PFSK-1 (cell line): ENCODE data around the gene SLAMF1.

Experiments
- FOXP2 ChIP-seq: optimal IDR thresholded peaks from 2 replicates; pipeline ENCODE3; 2011; ENCODE audit warnings: borderline replicate concordance, control low read depth, inconsistent platforms; ENCODE audit not compliant: insufficient read depth; ENCODE audit errors: extremely low read length, extremely low read depth
- POLR2AphosphoS5 ChIP-seq: IDR thresholded peaks from 2 replicates; pipeline ENCODE4 v1.6.1; 2012; ENCODE audit warnings: low read depth, mild to moderate bottlenecking, control low read depth, low read length, moderate library complexity
- SIN3A ChIP-seq: IDR thresholded peaks from 2 replicates; pipeline ENCODE4 v1.6.1; 2012; ENCODE audit warnings: mild to moderate bottlenecking, low read length, moderate library complexity, borderline replicate concordance; ENCODE audit not compliant: insufficient read depth
- TAF1 ChIP-seq: IDR thresholded peaks from 2 replicates; pipeline ENCODE4 v1.6.1; 2012; ENCODE audit warnings: low read length, control low read depth, borderline replicate concordance; ENCODE audit not compliant: insufficient read depth
- TF ChIP-seq, protein P1 (sequence below), 2 experiments: IDR thresholded peaks; 2 replicates each; pipeline versions ENCODE4 v1.6.1 to v1.8.0; 2011 to 2012; ENCODE audit warnings: low read depth in 2 of 2, low read length in 2 of 2, control low read depth in 1 of 2, inconsistent platforms in 1 of 2, mild to moderate bottlenecking in 1 of 2, moderate library complexity in 1 of 2; ENCODE audit not compliant: insufficient read depth in 1 of 2

Gene SLAMF1

DNA sequence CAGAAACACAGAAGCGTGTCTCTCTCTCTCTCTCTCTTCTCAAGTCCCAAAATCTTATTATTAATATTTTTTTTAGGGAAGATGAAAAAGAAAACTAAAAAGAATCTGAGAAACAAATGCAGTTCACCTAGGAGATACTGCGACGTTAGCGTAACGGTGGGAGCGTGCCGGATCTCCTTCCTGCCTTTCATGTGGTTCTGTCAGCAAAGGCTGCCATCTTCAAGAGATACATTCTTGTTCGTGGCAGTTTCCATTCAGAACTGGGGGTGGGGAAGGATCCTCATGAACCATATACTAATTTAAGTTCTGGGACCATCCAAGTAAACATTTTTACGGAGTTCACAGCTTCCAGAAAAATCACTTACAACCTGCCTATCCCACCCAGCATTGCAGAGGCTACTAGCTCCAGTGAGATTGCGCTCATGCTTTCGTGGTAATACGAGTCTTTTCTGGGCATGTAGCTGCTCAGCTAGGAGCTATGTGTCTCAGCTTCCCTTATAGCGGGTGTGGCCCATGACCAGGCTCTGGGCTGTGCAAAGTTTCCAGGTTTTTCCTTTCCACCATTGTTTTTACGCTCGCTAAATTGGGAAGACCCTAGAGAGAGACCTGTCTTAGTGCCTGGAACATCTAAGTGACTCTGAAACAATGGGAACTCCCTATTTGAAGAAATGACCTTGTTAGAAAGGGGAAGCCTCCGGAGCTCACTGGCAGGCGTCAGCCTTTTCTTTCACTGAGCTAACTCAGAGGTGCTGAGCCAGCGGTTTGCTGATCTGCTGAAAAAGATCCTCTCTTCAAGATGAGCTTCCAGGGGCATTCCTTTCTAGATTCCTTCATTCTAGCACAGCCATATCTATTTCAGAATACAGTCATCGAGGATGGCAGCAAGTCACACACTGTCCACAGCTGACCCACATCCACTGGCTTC, 17.3 kb downstream of the SLAMF1 start:
- TF ChIP-seq FOXP2 (no peak), POLR2AphosphoS5 (no peak), SIN3A (no peak), TAF1 (no peak)
- TF ChIP-seq, protein P1, sequence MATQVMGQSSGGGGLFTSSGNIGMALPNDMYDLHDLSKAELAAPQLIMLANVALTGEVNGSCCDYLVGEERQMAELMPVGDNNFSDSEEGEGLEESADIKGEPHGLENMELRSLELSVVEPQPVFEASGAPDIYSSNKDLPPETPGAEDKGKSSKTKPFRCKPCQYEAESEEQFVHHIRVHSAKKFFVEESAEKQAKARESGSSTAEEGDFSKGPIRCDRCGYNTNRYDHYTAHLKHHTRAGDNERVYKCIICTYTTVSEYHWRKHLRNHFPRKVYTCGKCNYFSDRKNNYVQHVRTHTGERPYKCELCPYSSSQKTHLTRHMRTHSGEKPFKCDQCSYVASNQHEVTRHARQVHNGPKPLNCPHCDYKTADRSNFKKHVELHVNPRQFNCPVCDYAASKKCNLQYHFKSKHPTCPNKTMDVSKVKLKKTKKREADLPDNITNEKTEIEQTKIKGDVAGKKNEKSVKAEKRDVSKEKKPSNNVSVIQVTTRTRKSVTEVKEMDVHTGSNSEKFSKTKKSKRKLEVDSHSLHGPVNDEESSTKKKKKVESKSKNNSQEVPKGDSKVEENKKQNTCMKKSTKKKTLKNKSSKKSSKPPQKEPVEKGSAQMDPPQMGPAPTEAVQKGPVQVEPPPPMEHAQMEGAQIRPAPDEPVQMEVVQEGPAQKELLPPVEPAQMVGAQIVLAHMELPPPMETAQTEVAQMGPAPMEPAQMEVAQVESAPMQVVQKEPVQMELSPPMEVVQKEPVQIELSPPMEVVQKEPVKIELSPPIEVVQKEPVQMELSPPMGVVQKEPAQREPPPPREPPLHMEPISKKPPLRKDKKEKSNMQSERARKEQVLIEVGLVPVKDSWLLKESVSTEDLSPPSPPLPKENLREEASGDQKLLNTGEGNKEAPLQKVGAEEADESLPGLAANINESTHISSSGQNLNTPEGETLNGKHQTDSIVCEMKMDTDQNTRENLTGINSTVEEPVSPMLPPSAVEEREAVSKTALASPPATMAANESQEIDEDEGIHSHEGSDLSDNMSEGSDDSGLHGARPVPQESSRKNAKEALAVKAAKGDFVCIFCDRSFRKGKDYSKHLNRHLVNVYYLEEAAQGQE (IDR thresholded peaks at IDR 0.05; ENCODE audit: insufficient read depth in 1 of 2, low read depth in 2 of 2, low read length in 2 of 2), result no peak

DNA sequence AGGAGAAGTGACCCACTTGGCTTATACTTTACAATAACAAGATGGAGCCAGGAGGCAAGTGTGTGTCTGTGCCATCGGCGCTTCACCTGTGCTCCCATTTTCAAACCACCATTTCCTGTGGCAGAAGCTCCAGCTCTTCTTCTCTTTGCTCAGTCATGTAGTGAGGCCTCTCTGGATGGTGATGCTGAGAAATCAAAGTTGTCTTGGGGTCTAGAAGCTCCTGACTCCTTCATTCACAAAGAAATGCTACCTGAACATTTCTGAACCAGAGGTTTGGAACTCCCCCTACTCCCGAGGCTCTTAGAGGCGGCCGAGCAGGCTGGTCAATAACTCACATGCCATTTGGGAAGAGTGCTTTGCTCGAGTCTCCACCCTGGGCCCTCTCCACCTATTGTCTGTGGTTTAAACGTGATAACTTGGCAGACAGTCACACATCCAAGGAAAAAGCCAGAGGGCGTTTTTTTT, 18.0 kb downstream of the SLAMF1 start:
- no peak for TF ChIP-seq TAF1
- no peak for TF ChIP-seq FOXP2
- TF ChIP-seq, protein P1 (IDR thresholded peaks at IDR 0.05; ENCODE audit: insufficient read depth in 1 of 2, low read depth in 2 of 2, low read length in 2 of 2), result no peak
- no peak for TF ChIP-seq POLR2AphosphoS5
- no peak for TF ChIP-seq SIN3A

DNA sequence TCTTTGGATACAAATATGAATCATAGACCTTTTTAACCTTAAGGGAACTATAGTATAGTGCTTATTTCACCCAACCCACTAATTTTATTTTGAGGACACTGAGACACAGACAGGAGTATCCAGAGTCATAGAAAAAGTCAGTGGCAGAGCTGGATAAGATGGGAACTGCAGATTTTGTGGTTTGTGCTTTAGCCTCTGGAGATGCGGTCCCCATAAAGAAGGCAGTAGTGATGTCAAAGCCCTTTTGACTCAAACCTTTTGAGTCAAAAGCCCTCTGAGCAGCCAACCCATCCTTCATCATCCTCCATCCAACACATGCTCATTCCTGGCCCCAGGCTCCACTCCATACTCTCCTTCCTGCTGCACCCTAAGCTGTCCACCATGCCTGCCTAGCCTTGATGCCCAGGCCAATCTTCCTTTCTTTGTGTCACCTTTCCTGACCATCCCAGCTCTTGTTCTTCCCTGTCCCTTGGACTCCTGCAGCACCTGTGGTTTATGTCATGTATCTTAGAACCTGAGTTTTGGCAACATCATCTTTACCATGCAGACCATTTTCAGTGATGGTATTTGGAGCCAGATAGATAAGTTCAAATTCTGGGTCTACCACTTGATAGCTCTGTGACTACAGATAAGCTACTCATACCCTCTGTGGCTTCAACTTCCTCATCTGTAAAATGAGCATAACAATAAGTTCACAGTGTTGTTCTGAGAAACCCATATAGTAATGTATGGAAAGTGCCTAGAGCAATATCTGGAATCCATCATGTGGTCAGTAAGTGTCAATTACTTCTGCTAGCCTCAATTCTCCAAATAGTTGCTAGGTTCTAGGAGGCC, 20.1 kb downstream of the SLAMF1 start:
- TF ChIP-seq POLR2AphosphoS5 (no peak), SIN3A (no peak), FOXP2 (no peak), TAF1 (no peak)
- TF ChIP-seq, protein P1 (IDR thresholded peaks at IDR 0.05; ENCODE audit: insufficient read depth in 1 of 2, low read depth in 2 of 2, low read length in 2 of 2), result no peak

DNA sequence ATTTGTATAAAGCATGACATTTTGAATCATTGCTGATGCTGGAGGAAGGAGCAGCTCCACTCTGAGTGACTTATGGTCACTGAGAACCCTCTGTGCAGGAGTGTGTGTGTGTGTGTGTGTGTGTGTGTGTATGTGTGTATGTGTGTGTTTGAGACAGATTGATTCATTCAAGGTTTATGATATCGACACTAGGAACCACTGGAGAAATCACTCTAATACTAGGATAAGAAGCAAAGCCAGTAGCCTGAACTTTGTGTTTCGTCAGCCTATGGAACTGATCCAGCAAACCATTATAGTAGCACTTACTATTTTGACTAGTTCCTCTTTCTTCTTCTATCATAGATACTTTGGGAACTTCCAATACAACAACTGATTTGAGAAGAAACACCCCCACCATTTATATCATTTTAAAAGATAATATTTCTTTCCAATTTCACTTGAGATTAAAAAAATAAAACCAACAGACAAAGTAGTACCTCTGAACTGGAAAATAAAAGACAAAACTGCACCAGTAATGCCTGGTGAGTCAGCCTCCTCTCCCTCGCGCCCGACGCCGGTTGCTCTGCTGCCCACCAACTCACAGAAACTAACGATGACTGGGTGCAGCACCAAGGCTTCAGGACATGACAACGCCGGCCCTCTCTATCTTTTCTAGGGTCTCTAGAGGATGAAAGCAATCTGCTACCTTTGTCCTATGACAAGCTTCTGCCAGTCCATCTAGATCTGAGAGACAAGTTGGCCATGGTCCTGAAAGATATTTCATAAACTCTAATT, 20.9 kb downstream of the SLAMF1 start:
- TF ChIP-seq POLR2AphosphoS5 (no peak), TAF1 (no peak), FOXP2 (no peak)
- TF ChIP-seq, protein P1 (IDR thresholded peaks at IDR 0.05; ENCODE audit: insufficient read depth in 1 of 2, low read depth in 2 of 2, low read length in 2 of 2), result no peak
